ENCODE results near the gene CPT1A.

CPT1A gene

DNA sequence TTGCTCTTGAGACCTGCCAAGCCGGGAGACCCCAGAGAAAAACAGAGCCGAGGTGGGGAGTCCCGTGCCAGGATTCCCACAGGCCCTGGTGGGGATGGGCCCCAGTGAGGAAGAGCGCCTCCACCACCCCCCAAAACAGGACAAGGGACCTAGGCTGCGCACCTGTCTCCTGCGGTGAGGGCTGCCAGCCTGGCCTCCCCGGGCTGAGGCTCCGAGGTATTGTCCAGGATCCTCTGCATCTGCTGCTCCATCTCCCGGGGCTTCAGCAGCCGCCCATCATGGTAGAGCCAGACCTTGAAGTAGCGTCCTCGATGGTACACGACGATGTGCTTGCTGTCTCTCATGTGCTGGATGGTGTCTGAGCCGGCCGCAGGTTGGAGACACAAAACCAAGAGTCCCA is 57.1 kb downstream of the CPT1A start:
- no peaks in the 10 kb centered on the region for H3K4me1 ChIP-seq (ENCODE audit: control insufficient read depth in 1 of 2, insufficient read depth in 1 of 2, low read depth in 1 of 2, low read length in 1 of 2)
- H3K36me3 ChIP-seq, result peaks cover 67% of the 10 kb centered on the region
- H3K4me3 ChIP-seq (ENCODE audit: low read depth in 1 of 2, low read length in 1 of 2), result no peak overlapping the region
- H3K27ac ChIP-seq, result no peak overlapping the region
- H3K27me3 ChIP-seq, result no peaks in the 10 kb centered on the region
- no peaks in the 10 kb centered on the region for H3K9me3 ChIP-seq
- TF ChIP-seq, protein P1, sequence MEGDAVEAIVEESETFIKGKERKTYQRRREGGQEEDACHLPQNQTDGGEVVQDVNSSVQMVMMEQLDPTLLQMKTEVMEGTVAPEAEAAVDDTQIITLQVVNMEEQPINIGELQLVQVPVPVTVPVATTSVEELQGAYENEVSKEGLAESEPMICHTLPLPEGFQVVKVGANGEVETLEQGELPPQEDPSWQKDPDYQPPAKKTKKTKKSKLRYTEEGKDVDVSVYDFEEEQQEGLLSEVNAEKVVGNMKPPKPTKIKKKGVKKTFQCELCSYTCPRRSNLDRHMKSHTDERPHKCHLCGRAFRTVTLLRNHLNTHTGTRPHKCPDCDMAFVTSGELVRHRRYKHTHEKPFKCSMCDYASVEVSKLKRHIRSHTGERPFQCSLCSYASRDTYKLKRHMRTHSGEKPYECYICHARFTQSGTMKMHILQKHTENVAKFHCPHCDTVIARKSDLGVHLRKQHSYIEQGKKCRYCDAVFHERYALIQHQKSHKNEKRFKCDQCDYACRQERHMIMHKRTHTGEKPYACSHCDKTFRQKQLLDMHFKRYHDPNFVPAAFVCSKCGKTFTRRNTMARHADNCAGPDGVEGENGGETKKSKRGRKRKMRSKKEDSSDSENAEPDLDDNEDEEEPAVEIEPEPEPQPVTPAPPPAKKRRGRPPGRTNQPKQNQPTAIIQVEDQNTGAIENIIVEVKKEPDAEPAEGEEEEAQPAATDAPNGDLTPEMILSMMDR (IDR thresholded peaks at IDR 0.05), result no peak

DNA sequence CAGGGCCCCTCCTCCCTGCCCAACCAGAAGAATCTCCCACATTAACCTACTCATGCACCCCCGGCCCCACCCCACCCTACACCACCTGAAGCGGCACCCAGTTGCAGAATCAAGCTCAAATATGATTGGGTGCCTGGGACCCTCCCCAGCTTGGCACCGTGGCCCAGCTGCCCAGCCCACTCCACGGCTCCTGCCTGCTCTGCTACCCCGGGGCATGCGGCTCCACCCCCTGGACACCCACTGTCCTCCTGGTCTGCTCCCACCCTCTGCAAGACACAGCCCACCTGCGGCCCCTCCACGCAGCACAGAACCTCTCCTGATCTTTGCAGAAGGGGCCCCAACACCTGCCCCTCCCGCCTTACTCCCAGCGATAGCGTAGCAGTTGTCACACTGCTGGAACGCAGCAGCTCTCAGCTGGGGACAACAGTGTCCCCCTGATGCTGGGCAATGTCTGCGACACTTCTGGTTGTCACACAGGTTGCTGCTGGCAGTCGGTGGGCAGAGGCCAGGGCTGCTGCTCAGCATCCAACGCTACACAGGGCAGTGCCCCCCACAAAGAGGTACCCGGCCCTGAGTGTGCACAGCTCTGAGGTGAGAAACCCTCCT is 58.4 kb downstream of the CPT1A start:
- H3K9me3 ChIP-seq, result no peaks in the 10 kb centered on the region
- no peak overlapping the region for H3K4me3 ChIP-seq (ENCODE audit: low read depth in 1 of 2, low read length in 1 of 2)
- peaks cover 75% of the 10 kb centered on the region for H3K36me3 ChIP-seq

DNA sequence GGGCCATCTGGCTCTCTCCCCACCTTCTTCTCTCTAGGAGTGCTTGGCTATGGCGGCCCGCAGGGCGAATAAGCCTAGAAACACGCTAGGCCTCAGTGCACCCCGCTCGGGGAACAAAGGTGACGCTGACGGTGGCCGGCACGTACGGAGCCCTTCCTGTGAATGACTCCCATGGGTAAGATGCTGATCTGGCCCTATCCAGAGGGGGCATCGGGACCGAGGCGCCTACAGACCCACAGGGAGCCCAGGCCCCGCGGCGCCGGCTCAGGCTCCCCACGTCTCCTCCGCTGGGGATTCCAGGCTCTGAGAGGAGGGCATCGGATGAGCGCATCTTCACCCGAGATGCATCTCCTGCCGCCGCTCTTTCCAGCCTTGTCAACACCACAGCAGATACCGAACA is 59.0 kb downstream of the CPT1A start:
- H3K27ac ChIP-seq, result no peak overlapping the region
- H3K4me3 ChIP-seq (ENCODE audit: low read depth in 1 of 2, low read length in 1 of 2), result no peak overlapping the region
- no peaks in the 10 kb centered on the region for H3K9me3 ChIP-seq
- H3K36me3 ChIP-seq, result peaks cover 75% of the 10 kb centered on the region
- no peaks in the 10 kb centered on the region for H3K4me1 ChIP-seq (ENCODE audit: control insufficient read depth in 1 of 2, insufficient read depth in 1 of 2, low read depth in 1 of 2, low read length in 1 of 2)
- TF ChIP-seq, protein P1 (IDR thresholded peaks at IDR 0.05), result no peak
- no peaks in the 10 kb centered on the region for H3K27me3 ChIP-seq

More for the DNA sequence above, 58.4 kb downstream of the CPT1A start:
- H3K27me3 ChIP-seq, result no peaks in the 10 kb centered on the region
- H3K4me1 ChIP-seq (ENCODE audit: control insufficient read depth in 1 of 2, insufficient read depth in 1 of 2, low read depth in 1 of 2, low read length in 1 of 2), result no peaks in the 10 kb centered on the region
- TF ChIP-seq, protein P1 (IDR thresholded peaks at IDR 0.05), result no peak
- no peak overlapping the region for H3K27ac ChIP-seq

DNA sequence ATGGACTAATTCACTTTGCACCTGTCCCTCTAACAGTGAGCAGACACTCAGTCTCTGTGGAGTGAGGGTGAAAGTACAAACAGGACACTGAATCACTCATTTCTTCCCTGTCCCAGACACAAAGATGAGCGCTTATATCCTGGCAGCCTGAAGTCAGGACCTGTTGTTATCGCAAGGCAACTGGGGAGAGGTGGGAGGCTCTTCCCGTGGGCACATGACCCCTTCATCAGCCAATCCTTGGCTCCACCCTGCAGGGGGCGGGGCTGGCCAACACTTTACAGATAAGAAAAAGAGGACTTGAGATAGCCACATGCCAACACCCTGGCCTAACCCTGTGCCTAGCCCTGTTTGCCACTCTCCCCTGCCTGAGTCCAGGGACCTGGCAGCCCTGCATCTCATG is 60.9 kb downstream of the CPT1A start:
- Histone ChIP-seq H3K36me3 (peaks cover 85% of the 10 kb centered on the region), H3K4me3 (ENCODE audit: low read depth in 1 of 2, low read length in 1 of 2) (no peak overlapping the region)
- TF ChIP-seq, protein P1 (IDR thresholded peaks at IDR 0.05), result no peak

DNA sequence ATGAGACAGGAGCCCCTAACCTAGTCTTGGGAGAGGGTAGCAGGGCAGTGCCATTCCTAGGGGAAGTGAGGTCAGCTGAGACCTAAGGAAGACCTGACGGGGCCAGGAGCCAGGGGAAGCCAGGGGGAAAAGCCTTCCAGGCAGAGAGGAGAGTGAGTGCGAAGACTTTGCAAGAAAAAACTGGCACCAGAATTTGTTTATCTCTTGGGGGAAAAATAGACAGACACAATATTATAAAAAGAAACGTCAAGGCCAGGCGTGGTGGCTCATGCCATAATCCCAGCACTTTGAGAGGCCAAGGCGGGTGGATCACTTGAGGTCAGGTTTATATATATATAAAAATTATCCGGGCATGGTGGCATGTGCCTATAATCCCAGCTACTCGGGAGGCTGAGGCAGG is 63.5 kb downstream of the CPT1A start:
- H3K4me3 ChIP-seq (ENCODE audit: low read depth in 1 of 2, low read length in 1 of 2), result no peak overlapping the region
- TF ChIP-seq, protein P1 (IDR thresholded peaks at IDR 0.05), result no peak
- H3K4me1 ChIP-seq (ENCODE audit: control insufficient read depth in 1 of 2, insufficient read depth in 1 of 2, low read depth in 1 of 2, low read length in 1 of 2), result no peaks in the 10 kb centered on the region
- no peaks in the 10 kb centered on the region for H3K27me3 ChIP-seq
- H3K36me3 ChIP-seq, result peaks cover 88% of the 10 kb centered on the region
- no peaks in the 10 kb centered on the region for H3K9me3 ChIP-seq
- no peak overlapping the region for H3K27ac ChIP-seq

More for the DNA sequence above, 60.9 kb downstream of the CPT1A start:
- Histone ChIP-seq H3K27me3 (no peaks in the 10 kb centered on the region), H3K9me3 (no peaks in the 10 kb centered on the region), H3K27ac (no peak overlapping the region), H3K4me1 (ENCODE audit: control insufficient read depth in 1 of 2, insufficient read depth in 1 of 2, low read depth in 1 of 2, low read length in 1 of 2) (no peaks in the 10 kb centered on the region)

All from neutrophil (primary cell).